NCI-H2029 (cell line): ENCODE data around the gene SLCO1A2.

Experiments used
- DNase-seq: peaks from one replicate; lab custom pipeline; 2025; lab: John Stamatoyannopoulos, UW

SLCO1A2 gene

DNA sequence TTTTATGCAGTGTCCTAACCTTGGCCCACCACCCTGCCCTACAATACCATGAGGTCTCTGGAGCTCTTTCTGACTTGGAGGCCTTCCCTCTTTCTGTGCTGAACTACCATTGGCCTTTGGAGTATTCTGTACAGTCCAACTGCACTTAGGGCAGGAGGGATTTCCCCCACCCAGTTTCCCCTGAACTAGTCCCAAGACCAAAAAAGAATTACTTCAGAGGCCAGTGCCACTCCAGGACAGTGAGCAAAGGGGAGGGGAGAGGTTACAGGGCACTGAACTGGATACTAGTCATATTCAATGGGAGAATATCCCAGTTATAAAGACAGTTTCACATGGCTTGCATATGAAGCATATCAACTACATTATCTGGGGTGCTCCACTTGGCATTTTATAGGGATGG, 6.1 kb downstream of the SLCO1A2 start:
- DNase-seq = no peak

DNA sequence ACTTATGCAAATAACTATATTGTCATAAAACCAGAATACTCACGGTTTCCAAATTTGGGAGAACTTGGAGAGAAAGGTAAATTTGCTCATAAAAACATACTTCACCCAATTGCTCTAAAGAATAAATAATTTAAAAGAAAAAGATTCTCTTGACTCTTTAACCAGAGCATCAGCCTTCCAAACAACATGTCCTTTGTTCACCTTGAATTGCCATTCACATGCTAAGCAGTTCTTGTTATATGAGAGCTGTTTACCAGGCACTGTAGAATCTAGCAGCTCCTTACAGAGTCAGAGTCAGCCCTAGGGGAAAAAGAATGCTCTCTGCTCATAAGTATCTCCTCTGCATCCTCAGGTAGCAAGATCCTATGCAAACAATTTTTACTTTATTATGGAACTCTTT, 10.2 kb downstream of the SLCO1A2 start:
- DNase-seq = no peak

GRCh38 chr12:21323736-21324135, 11.0 kb downstream of the SLCO1A2 start:
- no peak for DNase-seq

- no peak for DNase-seq
These were observed 25.9 kb downstream of the SLCO1A2 start for GRCh38 chr12:21308785-21309184.

- no peak for DNase-seq
These were observed 29.1 kb downstream of the SLCO1A2 start for GRCh38 chr12:21305661-21306060.

DNA sequence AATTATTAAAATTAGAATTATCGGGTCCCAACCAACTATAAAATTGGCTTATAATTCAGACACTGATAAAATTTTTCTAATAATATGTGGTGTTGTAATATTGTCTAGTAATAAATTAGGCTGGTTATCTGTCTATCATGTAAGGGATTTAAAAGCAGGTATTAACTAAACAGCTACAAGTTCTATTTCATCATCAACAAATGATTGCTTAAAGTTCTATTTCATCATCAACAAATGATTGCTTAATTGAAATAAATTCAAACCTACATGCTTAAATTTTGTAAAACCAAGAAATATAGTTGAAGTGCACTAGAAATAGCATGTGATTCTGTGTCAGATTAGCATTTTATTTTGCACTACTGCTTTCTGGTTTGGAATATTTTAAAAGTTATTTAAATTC, 34.1 kb downstream of the SLCO1A2 start:
- DNase-seq = no peak

- no peak for DNase-seq
These were observed 37.8 kb downstream of the SLCO1A2 start for GRCh38 chr12:21296751-21297406.

DNA sequence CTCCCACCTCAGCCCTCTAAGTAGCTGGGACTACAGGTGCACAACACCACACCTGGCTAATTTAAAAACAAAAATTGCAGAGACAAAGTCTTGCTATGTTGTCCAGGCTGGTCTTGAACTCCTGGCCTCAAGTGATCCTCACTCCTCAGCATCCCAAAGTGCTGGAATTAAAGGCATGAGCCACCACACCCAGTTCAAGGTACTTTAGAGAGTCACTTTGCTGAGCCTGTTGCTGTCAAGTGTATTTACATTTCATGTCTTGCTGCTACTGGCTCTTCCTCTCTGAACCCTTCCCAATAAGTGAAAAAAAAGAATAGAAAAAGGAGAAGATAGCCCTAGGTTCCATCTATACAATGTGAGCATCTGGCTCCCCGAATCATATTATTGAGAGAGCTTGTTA, 38.4 kb downstream of the SLCO1A2 start:
- DNase-seq = no peak

- no peak for DNase-seq
These were observed 40.5 kb downstream of the SLCO1A2 start for GRCh38 chr12:21294176-21294575.

DNA sequence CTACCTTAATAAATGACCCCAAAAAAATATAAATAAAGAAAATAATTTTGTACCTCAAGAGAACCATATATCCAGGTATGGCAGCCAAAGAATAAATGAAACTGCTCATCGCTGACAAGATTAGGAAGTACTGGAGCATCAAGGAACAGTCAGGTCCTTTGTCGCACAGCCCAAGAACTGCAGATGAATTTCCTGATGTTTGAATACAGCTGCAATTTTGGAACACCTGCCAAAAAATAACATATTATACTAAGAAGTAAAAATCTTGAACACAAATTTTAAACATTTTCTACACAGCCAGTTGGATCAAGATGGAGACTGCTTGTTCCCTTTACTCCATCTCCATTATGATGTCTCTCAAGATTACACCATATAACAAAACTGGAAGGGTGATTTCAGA, 42.6 kb downstream of the SLCO1A2 start:
- no peak for DNase-seq

DNA sequence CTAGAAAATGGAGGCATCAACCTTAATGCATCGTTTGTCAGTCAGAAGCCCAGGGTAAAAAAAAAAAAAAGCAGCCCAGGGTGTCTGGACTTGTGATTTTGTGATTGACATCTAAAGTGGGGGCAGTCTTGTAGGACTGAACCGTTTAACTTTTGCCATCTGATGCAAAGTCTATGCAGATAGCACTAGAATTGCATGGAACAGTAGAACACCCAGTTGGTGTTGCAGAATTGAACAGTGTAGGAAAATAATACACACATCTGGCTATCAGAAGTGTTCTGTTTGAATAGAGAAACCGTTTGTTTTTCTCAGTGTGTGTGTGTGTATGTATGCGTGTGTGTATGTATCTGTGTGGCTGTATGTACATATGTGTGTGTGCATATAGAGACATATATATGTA, 45.0 kb downstream of the SLCO1A2 start:
- no peak for DNase-seq

DNA sequence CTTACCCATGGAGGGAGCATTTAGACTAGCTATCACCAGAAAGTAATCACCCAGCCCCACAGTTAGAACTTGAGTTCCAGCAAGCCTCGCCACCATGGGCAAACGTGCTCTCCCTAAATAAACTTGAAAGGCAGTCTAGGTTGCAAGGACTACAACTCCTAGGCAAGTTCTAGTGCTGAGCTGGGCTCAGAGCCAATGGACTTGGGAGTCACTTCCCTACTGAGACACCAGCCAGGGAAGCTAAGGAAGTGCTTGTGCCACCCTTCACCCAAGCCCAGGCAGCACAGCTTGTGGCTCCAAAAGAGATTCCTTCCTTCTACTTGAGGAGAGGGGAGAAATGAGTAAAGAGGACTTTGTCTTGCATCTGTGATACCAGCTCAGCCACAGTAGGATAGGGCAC, 57.9 kb downstream of the SLCO1A2 start:
- DNase-seq = no peak

DNA sequence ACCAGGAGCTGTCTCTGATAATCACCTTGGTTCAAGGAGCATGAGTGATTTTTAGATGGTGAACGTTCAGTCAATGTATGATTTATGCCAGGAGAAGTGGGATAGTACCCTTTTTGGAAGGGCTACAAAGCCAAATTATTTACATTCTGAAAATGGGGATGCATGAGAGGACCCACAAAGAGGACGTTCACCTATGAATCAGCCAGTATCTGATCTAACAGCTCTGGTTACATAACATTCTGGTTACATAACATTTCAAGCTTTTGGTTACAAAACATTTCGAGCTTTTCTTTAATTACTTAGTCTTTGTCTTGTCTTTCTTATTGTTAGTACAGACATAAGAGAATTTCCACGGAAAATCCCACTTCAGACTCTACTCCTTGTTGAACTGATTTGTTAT, 68.8 kb downstream of the SLCO1A2 start:
- DNase-seq = no peak

GRCh38 chr12:21264232-21264631, 70.5 kb downstream of the SLCO1A2 start:
- DNase-seq = no peak

DNA sequence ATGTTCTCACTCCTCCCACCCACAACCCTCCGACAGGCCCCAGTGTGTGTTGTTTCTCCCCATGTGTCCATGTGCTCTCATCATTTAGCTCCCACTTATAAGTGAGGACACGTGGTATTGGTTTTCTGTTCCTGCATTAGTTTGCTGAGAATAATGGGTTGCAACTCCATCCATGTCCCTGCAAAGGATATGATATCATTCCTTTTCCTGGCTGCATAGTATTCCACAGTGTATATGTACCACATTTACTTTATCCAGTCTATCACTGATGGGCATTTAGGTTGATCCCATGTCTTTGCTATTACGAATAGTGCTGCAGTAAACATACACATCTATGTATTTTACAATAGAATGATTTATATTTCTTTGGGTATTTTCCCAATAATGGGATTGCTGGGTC, 77.5 kb downstream of the SLCO1A2 start:
- DNase-seq = no peak

- DNase-seq = no peak
These were observed 82.6 kb downstream of the SLCO1A2 start for GRCh38 chr12:21252070-21252469.

- no peak for DNase-seq
These were observed 86.0 kb downstream of the SLCO1A2 start for GRCh38 chr12:21248679-21249078.

DNA sequence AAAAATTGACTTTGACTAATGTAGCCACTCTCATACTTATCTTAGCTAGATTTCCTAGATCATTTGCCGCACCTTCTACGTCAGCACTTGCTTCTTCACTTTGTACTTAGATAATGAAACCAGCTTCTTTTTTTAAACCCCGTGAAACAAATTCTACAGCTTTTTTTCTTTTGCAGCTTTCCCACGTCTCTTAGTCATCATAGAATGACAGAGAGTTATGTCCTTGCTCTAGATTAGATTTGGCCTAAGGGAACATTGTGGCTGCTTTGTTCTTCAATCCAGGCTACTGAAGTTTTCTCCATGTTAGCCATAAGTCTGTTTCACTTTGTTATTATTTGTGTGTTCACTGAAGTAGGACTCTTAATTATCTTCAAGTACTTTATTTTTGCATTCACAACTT, 94.9 kb downstream of the SLCO1A2 start:
- DNase-seq = no peak

GRCh38 chr12:21234395-21234794, 100.3 kb downstream of the SLCO1A2 start:
- DNase-seq = no peak

DNA sequence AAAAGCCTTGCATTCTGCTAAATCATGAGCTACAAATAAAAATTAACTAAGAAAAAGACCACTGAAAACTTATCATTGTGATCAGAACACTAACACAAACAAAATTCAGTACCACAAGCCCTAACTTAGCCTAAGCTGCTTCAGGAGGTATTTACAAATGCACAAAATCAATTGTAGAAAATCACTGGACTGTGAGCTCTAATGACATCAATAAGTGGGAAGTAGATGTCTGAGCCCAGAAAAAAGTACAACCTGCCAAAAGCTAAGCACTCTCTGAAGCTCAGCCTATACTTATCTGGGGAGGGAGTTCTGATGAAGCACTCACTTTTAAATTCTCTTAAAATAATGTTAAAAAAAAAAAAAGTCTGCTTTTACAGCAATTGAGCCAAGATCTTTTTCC, 110.8 kb downstream of the SLCO1A2 start:
- DNase-seq = no peak

DNA sequence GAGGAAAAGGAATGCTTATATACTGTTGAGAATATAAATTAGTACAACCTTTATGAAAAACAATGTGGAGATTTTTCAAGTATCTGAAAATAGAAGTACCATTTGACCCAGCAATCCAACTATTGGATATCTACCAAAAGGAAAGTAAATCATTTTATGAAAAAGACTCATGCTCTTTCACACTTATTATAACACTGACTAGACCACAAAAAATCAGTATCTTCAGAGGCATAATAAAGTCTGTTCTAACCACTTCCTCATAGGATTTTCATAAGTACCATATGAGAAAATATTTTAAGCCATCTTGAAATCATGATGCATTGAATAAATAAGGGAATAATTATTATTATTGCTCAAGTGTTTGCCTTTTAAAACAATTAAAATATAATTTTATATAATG, 112.9 kb downstream of the SLCO1A2 start:
- no peak for DNase-seq

DNA sequence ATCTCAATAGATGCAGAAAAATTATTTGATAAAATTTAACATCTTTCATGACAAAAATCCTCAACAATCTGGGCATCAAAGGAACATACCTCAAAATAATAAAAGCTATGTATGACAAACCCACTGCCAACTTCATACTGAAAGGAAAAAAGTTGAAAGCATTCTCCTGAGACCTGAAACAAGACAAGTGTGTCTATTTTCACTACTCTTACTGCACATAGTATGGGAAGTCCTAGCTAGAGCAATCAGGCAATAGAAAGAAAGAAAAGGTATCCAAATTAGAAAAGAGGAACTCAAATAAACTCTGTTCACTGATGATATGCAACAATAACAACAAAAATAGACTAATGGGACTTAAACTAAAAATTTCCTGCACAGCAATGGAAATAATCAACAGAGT, 113.6 kb downstream of the SLCO1A2 start:
- DNase-seq = no peak

DNA sequence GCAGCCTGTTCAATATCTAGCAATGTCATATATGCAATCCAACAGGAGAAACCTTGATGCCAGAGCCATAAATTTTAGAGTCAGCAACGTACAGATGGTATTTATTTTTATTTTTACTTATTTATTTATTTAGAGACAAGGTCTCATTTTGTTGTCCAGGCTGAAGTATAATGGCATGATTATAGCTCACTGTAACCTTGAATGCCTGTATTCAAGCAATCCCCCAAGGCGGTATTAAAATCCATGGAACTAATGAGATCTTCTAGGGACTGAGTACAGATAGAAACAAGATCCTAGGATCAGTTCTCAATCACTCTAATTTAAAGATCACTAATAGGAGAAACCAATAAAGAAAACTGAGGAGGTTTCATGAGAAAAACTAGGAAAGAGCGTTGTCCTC, 114.5 kb downstream of the SLCO1A2 start:
- no peak for DNase-seq

DNA sequence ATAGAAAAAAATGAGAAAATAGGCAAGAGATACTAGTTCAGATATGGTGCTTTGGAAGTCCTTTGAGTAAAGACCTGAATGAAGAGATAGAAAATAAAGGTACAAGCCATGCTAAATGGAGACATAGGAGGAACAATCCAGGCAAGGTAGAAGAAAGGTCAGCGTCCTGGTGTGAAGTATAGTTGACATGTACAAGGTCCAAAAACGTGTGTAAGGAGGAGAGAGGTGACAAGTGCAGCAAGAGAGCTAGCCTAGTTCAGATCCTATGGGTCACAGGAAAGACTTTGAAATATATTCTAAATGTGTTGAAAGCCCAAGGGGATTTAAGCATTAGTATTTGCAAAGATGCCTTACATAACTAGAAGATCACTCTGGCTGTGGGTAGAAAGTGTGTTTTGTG, 115.5 kb downstream of the SLCO1A2 start:
- DNase-seq = no peak
